ENCODE data around the gene CWF19L1.
A peak's percentile ranks its signal among the peaks of the same experiment; 100 is the strongest.
"Not testable (repeated sequence)": the region's sequence is repeated elsewhere in the genome, so short reads cannot be mapped to it uniquely, and the experiment has no call there.

Gene CWF19L1

GRCh38 chr10:100297242-100297641, 29.8 kb upstream of the CWF19L1 start:
- DNase-seq (ENCODE audit: low read depth, low spot score): no peak

GRCh38 chr10:100293066-100293465, 25.6 kb upstream of the CWF19L1 start:
- H3K4me3 ChIP-seq: no peak overlapping the region
- no peaks in the 10 kb centered on the region for H3K9me3 ChIP-seq (ENCODE audit: low read depth, low read length)
- TF ChIP-seq FOXP2 (optimal IDR thresholded peaks at IDR 0.05; ENCODE audit: control extremely low read depth, extremely low read length, insufficient read depth): no peak
- H3K36me3 ChIP-seq (ENCODE audit: insufficient read depth, low read length): no peaks in the 10 kb centered on the region
- DNase-seq (ENCODE audit: low read depth, low spot score): no peak
- H3K9ac ChIP-seq (ENCODE audit: insufficient read length): no peak overlapping the region
- no peak overlapping the region for H3K27ac ChIP-seq

More at GRCh38 chr10:100297242-100297641, 29.8 kb upstream of the CWF19L1 start:
- Histone ChIP-seq H3K9ac (ENCODE audit: insufficient read length) (no peak overlapping the region), H3K36me3 (ENCODE audit: insufficient read depth, low read length) (no peaks in the 10 kb centered on the region), H3K4me3 (no peak overlapping the region), H3K9me3 (ENCODE audit: low read depth, low read length) (no peaks in the 10 kb centered on the region), H3K27ac (no peak overlapping the region)
- no peak for TF ChIP-seq EZH2 (IDR thresholded peaks at IDR 0.05)
- TF ChIP-seq FOXP2 (optimal IDR thresholded peaks at IDR 0.05; ENCODE audit: control extremely low read depth, extremely low read length, insufficient read depth): no peak
- no peak for TF ChIP-seq POLR2AphosphoS5 (IDR thresholded peaks at IDR 0.05; ENCODE audit: borderline replicate concordance, low read depth, low read length)

GRCh38 chr10:100292300-100292699, 24.9 kb upstream of the CWF19L1 start:
- DNase-seq (ENCODE audit: low read depth, low spot score); H3K36me3 ChIP-seq (ENCODE audit: insufficient read depth, low read length); H3K27ac ChIP-seq; H3K4me3 ChIP-seq; H3K9ac ChIP-seq (ENCODE audit: insufficient read length); H3K9me3 ChIP-seq (ENCODE audit: low read depth, low read length): not testable (repeated sequence)

GRCh38 chr10:100291356-100291755, 23.9 kb upstream of the CWF19L1 start:
- no peak overlapping the region for H3K27ac ChIP-seq
- no peak for DNase-seq (ENCODE audit: low read depth, low spot score)
- no peaks in the 10 kb centered on the region for H3K9me3 ChIP-seq (ENCODE audit: low read depth, low read length)
- no peaks in the 10 kb centered on the region for H3K36me3 ChIP-seq (ENCODE audit: insufficient read depth, low read length)
- no peak overlapping the region for H3K9ac ChIP-seq (ENCODE audit: insufficient read length)
- H3K4me3 ChIP-seq: no peak overlapping the region
- TF ChIP-seq POLR2AphosphoS5 (IDR thresholded peaks at IDR 0.05; ENCODE audit: borderline replicate concordance, low read depth, low read length): no peak
- no peak for TF ChIP-seq FOXP2 (optimal IDR thresholded peaks at IDR 0.05; ENCODE audit: control extremely low read depth, extremely low read length, insufficient read depth)
- no peak for TF ChIP-seq EZH2 (IDR thresholded peaks at IDR 0.05)

- H3K9me3 ChIP-seq (ENCODE audit: low read depth, low read length): no peaks in the 10 kb centered on the region
- no peak overlapping the region for H3K9ac ChIP-seq (ENCODE audit: insufficient read length)
Observed at GRCh38 chr10:100289641-100290040, 22.2 kb upstream of the CWF19L1 start.

GRCh38 chr10:100288196-100288595, 20.8 kb upstream of the CWF19L1 start:
- no peak for DNase-seq (ENCODE audit: low read depth, low spot score)
- TF ChIP-seq EZH2 (IDR thresholded peaks at IDR 0.05) (no peak), POLR2AphosphoS5 (IDR thresholded peaks at IDR 0.05; ENCODE audit: borderline replicate concordance, low read depth, low read length) (no peak), FOXP2 (optimal IDR thresholded peaks at IDR 0.05; ENCODE audit: control extremely low read depth, extremely low read length, insufficient read depth) (no peak)
- Histone ChIP-seq H3K27ac (no peak overlapping the region), H3K9ac (ENCODE audit: insufficient read length) (no peak overlapping the region), H3K36me3 (ENCODE audit: insufficient read depth, low read length) (no peaks in the 10 kb centered on the region), H3K4me3 (no peak overlapping the region), H3K9me3 (ENCODE audit: low read depth, low read length) (no peaks in the 10 kb centered on the region)

More at GRCh38 chr10:100289641-100290040, 22.2 kb upstream of the CWF19L1 start:
- no peak overlapping the region for H3K4me3 ChIP-seq
- no peak overlapping the region for H3K27ac ChIP-seq
- no peaks in the 10 kb centered on the region for H3K36me3 ChIP-seq (ENCODE audit: insufficient read depth, low read length)
- TF ChIP-seq EZH2 (IDR thresholded peaks at IDR 0.05) (no peak), POLR2AphosphoS5 (IDR thresholded peaks at IDR 0.05; ENCODE audit: borderline replicate concordance, low read depth, low read length) (no peak), FOXP2 (optimal IDR thresholded peaks at IDR 0.05; ENCODE audit: control extremely low read depth, extremely low read length, insufficient read depth) (no peak)
- DNase-seq (ENCODE audit: low read depth, low spot score): no peak

GRCh38 chr10:100287756-100288155, 20.3 kb upstream of the CWF19L1 start:
- DNase-seq (ENCODE audit: low read depth, low spot score): no peak
- Histone ChIP-seq H3K27ac (no peak overlapping the region), H3K9ac (ENCODE audit: insufficient read length) (no peak overlapping the region), H3K36me3 (ENCODE audit: insufficient read depth, low read length) (no peaks in the 10 kb centered on the region), H3K4me3 (no peak overlapping the region), H3K9me3 (ENCODE audit: low read depth, low read length) (no peaks in the 10 kb centered on the region)
- no peak for TF ChIP-seq FOXP2 (optimal IDR thresholded peaks at IDR 0.05; ENCODE audit: control extremely low read depth, extremely low read length, insufficient read depth)
- no peak for TF ChIP-seq EZH2 (IDR thresholded peaks at IDR 0.05)
- TF ChIP-seq POLR2AphosphoS5 (IDR thresholded peaks at IDR 0.05; ENCODE audit: borderline replicate concordance, low read depth, low read length): no peak

GRCh38 chr10:100286051-100287033, 18.9 kb upstream of the CWF19L1 start, which contains the start of gene BLOC1S2:
Gene BLOC1S2, minus strand, starts transcription at chr10:100286680. Its CDS starts 21 bp downstream, at chr10:100286659.
- Histone ChIP-seq H3K36me3 (ENCODE audit: insufficient read depth, low read length) (no peaks in the 10 kb centered on the region), H3K27ac (no peak within 1 kb of the TSS), H3K9me3 (ENCODE audit: low read depth, low read length) (no peaks in the 10 kb centered on the region), H3K9ac (ENCODE audit: insufficient read length) (peak within 1 kb of the TSS; percentile 73), H3K4me3 (peak within 1 kb of the TSS; percentile 87)
- peak; percentile 83 for TF ChIP-seq POLR2AphosphoS5 (IDR thresholded peaks at IDR 0.05; ENCODE audit: borderline replicate concordance, low read depth, low read length)
- TF ChIP-seq FOXP2 (optimal IDR thresholded peaks at IDR 0.05; ENCODE audit: control extremely low read depth, extremely low read length, insufficient read depth): no peak
- no peak for DNase-seq (ENCODE audit: low read depth, low spot score)

GRCh38 chr10:100285326-100285725, 17.9 kb upstream of the CWF19L1 start:
- not testable (repeated sequence) for H3K9me3 ChIP-seq (ENCODE audit: low read depth, low read length)

More at GRCh38 chr10:100285326-100285725, 17.9 kb upstream of the CWF19L1 start:
- H3K9ac ChIP-seq (ENCODE audit: insufficient read length); H3K36me3 ChIP-seq (ENCODE audit: insufficient read depth, low read length); DNase-seq (ENCODE audit: low read depth, low spot score); H3K27ac ChIP-seq: not testable (repeated sequence)
- H3K4me3 ChIP-seq: peak overlapping the region; percentile 87

Measured in SK-N-MC (cell line).